K562 (cell line): ENCODE data around the gene BAK1. TPM values are rescaled to one million over a fixed set of nuclear protein-coding genes. Genes with fewer than 3 reads are reported as not detected.

Experiments
- ATAC-seq: fragments of 200-7000 bp; cut with Tn5 transposase; 3 replicates; pipeline ENCODE4 v1.9.1; 2020; ENCODE audit warnings: moderate library complexity
- BruUV-seq: library from RNA; stranded (reverse); fragments of 400-500 nt; replicated peaks from 2 replicates; lab custom pipeline; 2021; lab: Mats Ljungman, UMichigan
- CTCF ChIA-PET: fragments of 300-600 bp; formaldehyde crosslinking; extraction: SDS; loops from one replicate; lab custom pipeline; 2021; ENCODE audit warnings: low intra/inter-chr PET ratio; lab: Yijun Ruan, JAX
- POLR2A ChIA-PET: fragments of 300-600, 350-650 bp; sonication (Branson Sonifier 250); formaldehyde crosslinking; extraction: SDS; loops from one replicate; lab custom pipeline; 2021; ENCODE audit warnings: antibody characterized with exemption, inconsistent platforms; lab: Yijun Ruan, JAX
- DNase-seq, 4 experiments: peaks; one replicate each; pipeline versions ENCODE4 v3.0.0 to v3.0.0-alpha.2; 2011 to 2018; ENCODE audit warnings: low spot score in 3 of 4, mixed read lengths in 3 of 4; ENCODE audit errors: extremely low read depth in 1 of 4
- FAIRE-seq: peaks from 2 replicates; lab custom pipeline; 2011; peaks lifted over from hg19 to GRCh38; lab: Jason Lieb, UNC
- H2AFZ ChIP-seq: 2 replicates; pipeline ENCODE4 v1.6.0; 2011; ENCODE audit warnings: low read depth, low read length, control low read depth, inconsistent platforms
- H3K27ac ChIP-seq: fragments of 200-600 bp; 3 replicates; pipeline ENCODE4 v1.8.0; 2011; ENCODE audit warnings: low read depth, mild to moderate bottlenecking, control low read depth, inconsistent platforms, low read length, moderate library complexity, mixed read lengths; ENCODE audit errors: extremely low read depth
- H3K27me3 ChIP-seq, 2 experiments: fragments of 300-600 bp in 1 of 2; 2 replicates in 1 of 2; 3 replicates in 1 of 2; pipeline versions ENCODE4 v1.6.0 to v1.8.0; 2011; ENCODE audit warnings: inconsistent platforms in 2 of 2, low read length in 2 of 2, mild to moderate bottlenecking in 1 of 2, mixed read lengths in 1 of 2, moderate library complexity in 1 of 2; ENCODE audit not compliant: control insufficient read depth in 2 of 2, insufficient read depth in 2 of 2
- H3K36me3 ChIP-seq: fragments of 300-600 bp; 3 replicates; pipeline ENCODE4 v1.8.0; 2011; ENCODE audit warnings: mild to moderate bottlenecking, low read length, inconsistent platforms; ENCODE audit not compliant: control insufficient read depth, insufficient read depth
- H3K4me1 ChIP-seq, 2 experiments: fragments of 200-600 bp in 1 of 2; replicated peaks in 1 of 2; 2 replicates in 1 of 2; 3 replicates in 1 of 2; pipeline versions ENCODE4 v1.5.1 to v1.8.0; 2011; ENCODE audit warnings: inconsistent platforms in 2 of 2, low read length in 2 of 2, mild to moderate bottlenecking in 1 of 2, mixed read lengths in 1 of 2, moderate library complexity in 1 of 2; ENCODE audit not compliant: control insufficient read depth in 2 of 2, insufficient read depth in 2 of 2
- H3K4me2 ChIP-seq: 2 replicates; pipeline ENCODE4 v1.6.1; 2011; ENCODE audit warnings: low read length, control low read depth, inconsistent platforms, mixed read lengths; ENCODE audit not compliant: insufficient read depth
- H3K4me3 ChIP-seq: fragments of 200-600 bp; sonication (generic), shearing (Covaris generic); 2 replicates; pipeline ENCODE4 v1.5.1; 2016; ENCODE audit warnings: control low read depth, inconsistent platforms
- H3K79me2 ChIP-seq: fragments of 200-600 bp; 3 replicates; pipeline ENCODE4 v1.8.0; 2011; ENCODE audit warnings: low read length, inconsistent platforms; ENCODE audit not compliant: control insufficient read depth, insufficient read depth
- H3K9ac ChIP-seq, 2 experiments: 2 replicates each; pipeline versions ENCODE4 v1.6.0 to v1.6.1; 2011; ENCODE audit warnings: low read depth in 2 of 2, low read length in 2 of 2, control low read depth in 1 of 2, inconsistent platforms in 1 of 2, mild to moderate bottlenecking in 1 of 2, mixed read lengths in 1 of 2; ENCODE audit not compliant: insufficient read depth in 1 of 2
- H3K9me1 ChIP-seq: one replicate; pipeline ENCODE4 v1.6.0; 2011; ENCODE audit warnings: inconsistent platforms, mild to moderate bottlenecking, low read length, moderate library complexity; ENCODE audit not compliant: control insufficient read depth, insufficient read depth
- H3K9me3 ChIP-seq: replicated peaks from 2 replicates; pipeline ENCODE4 v1.5.1; 2011; ENCODE audit warnings: low read depth, low read length, inconsistent platforms; ENCODE audit not compliant: control insufficient read depth, insufficient read depth
- H4K20me1 ChIP-seq: replicated peaks from 2 replicates; pipeline ENCODE4 v1.6.1; 2011; ENCODE audit warnings: low read length, inconsistent platforms, mixed read lengths; ENCODE audit not compliant: control insufficient read depth, insufficient read depth
- CHD7 ChIP-seq: fragments of 200-600 bp; sonication (generic); IDR thresholded peaks from one replicate; pipeline ENCODE4 v1.6.1; 2012; ENCODE audit warnings: mild to moderate bottlenecking, low read depth, low read length, inconsistent platforms
- NFIC ChIP-seq: fragments of 450-650 bp; IDR thresholded peaks from 2 replicates; pipeline ENCODE4 v1.6.1; 2017; ENCODE audit warnings: mild to moderate bottlenecking, inconsistent platforms
- NFIX ChIP-seq: fragments of 250-450 bp; sonication (Bioruptor Pico); IDR thresholded peaks from 2 replicates; pipeline ENCODE4 v1.4.0; 2020; ENCODE audit warnings: low read depth, mild to moderate bottlenecking, moderate library complexity
- POLR2B ChIP-seq: fragments of 450-650 bp; IDR thresholded peaks from 2 replicates; pipeline ENCODE4 v1.6.1; 2018; ENCODE audit warnings: low read depth; ENCODE audit not compliant: partially characterized antibody
- STAG1 ChIP-seq: sonication (generic); formaldehyde crosslinking; IDR thresholded peaks from 2 replicates; pipeline ENCODE4 v1.5.0; 2020; ENCODE audit warnings: missing genetic modification reagents, borderline replicate concordance
- TFE3 ChIP-seq: fragments of 450-650 bp; formaldehyde crosslinking; IDR thresholded peaks from 2 replicates; pipeline ENCODE4 v1.4.0; 2020; ENCODE audit warnings: mild to moderate bottlenecking, mixed read lengths
- ZNF316 ChIP-seq: fragments of 450-650 bp; IDR thresholded peaks from 2 replicates; pipeline ENCODE4 v1.6.1; 2016
- WGBS: fragments of 100-300 bp; shearing (Covaris generic); methylation state at CpG from one replicate; pipeline ENCODE4 v1.1.6; 2016; ENCODE audit warnings: low coverage, mixed read lengths; ENCODE audit not compliant: insufficient coverage; ENCODE audit errors: missing lambda C conversion rate; 5-methylcytosine and 5-hydroxymethylcytosine counted together
- in situ Hi-C: fragments of 300-500 bp; cut with MboI; formaldehyde crosslinking; loops from 4 replicates; pipeline ENCODE4 v1.15.0; 2018; ENCODE audit warnings: inconsistent platforms, mixed read lengths
- intact Hi-C: fragments of 100-400 bp; cut with micrococcal nuclease; formaldehyde crosslinking; loops from 2 replicates; pipeline ENCODE4 v1.14.2; 2022
- polyA plus RNA-seq, 8 experiments: library from polyadenylated mRNA; depleted of rRNA in 4 of 8; stranded (reverse) in 5 of 8; unstranded in 3 of 8; fragments of >200 nt; fragmentation: Nextera tagmentation in 2 of 8; fragmentation: Illumina TruSeq in 1 of 8; extraction: Ambion mirVana in 2 of 8; extraction: Trizol in 1 of 8; gene quantifications; 2 replicates each; pipeline versions ENCODE4 v1.2.1 to v1.2.3, GENCODE V29; 2011 to 2014; ENCODE audit warnings: inconsistent platforms in 1 of 8, missing spikeins in 1 of 8
- total RNA-seq, 7 experiments: library from RNA; depleted of rRNA in 6 of 7; stranded (reverse); fragments of >200 nt in 6 of 7; fragmentation: Illumina TruSeq in 2 of 7; extraction: Trizol in 2 of 7; gene quantifications; 2 replicates each; pipeline versions ENCODE4 v1.2.1 to v1.2.3, GENCODE V29; 2011 to 2021; ENCODE audit warnings: low replicate concordance in 1 of 7

The BAK1 gene
- total and polyA plus RNA-seq, 9 of the 15 experiments (the other 6 are each of a cell fraction or from before 2014, with no cell fraction given) = 5.4 to 30.7 (median 18.9) TPM

- no peak overlapping the region for H2AFZ ChIP-seq
- CTCF ChIA-PET = no interaction called here
- ATAC-seq = no peak
Measured at GRCh38 chr6:33602180-33602579, 22.1 kb upstream of the BAK1 start.

More at GRCh38 chr6:33602180-33602579, 22.1 kb upstream of the BAK1 start:
- POLR2A ChIA-PET = interaction anchor here (0.7 kb wide), 1 partner anchor 9 kb away, joined by 4 read pairs; no protein-coding TSS in a partner anchor
- Histone ChIP-seq H3K27me3 (peaks cover 19 to 36% of the 10 kb centered on the region in 2 experiments), H3K36me3 (no peaks in the 10 kb centered on the region), H4K20me1 (no peaks in the 10 kb centered on the region), H3K4me3 (no peak overlapping the region)
- peak in 1 of 4 experiments; percentile 48 for DNase-seq
- TF ChIP-seq ZNF316 (0 out of 2 replicates have a peak, but pooled peaks have one; percentile 17), NFIC (peak; percentile 97), POLR2B (no peak), NFIX (CRISPR knock-in tag) (peak; percentile 74), CHD7 (no peak), TFE3 (CRISPR knock-in tag) (no peak), STAG1 (CRISPR knock-in tag) (no peak)
- TF ChIP-seq, all 486 proteins: peak for 3
- WGBS = 10% methylated on average over 2 of the region's 2 CpGs
- Histone ChIP-seq H3K4me1 (peaks cover 0 to 3% of the 10 kb centered on the region in 2 experiments; a peak in 1 of 5 replicates), H3K4me2 (no peak overlapping the region), H3K9me1 (no peaks in the 10 kb centered on the region), H3K9ac (no peak overlapping the region), H3K9me3 (no peaks in the 10 kb centered on the region), H3K79me2 (no peaks in the 10 kb centered on the region), H3K27ac (no peak overlapping the region)
- intact Hi-C loops = no loop called here
- no peak for FAIRE-seq
- in situ Hi-C loops = no loop called here
- BruUV-seq = no TSS peak
